H1 (cell line): ENCODE measurements around the gene SBNO2. TPM values are rescaled to one million over a fixed set of nuclear protein-coding genes. Genes with fewer than 3 reads are reported as not detected.

Experiments
- CTCF ChIA-PET: fragments of 300-600 bp; sonication (Branson Sonifier 250); formaldehyde crosslinking; loops from one replicate; lab custom pipeline; 2021; ENCODE audit not compliant: partially characterized antibody; lab: Charles Lee
- POLR2A ChIA-PET: fragments of 300-600 bp; sonication (Branson Sonifier 250); formaldehyde crosslinking; loops from one replicate; lab custom pipeline; 2021; ENCODE audit warnings: inconsistent platforms; ENCODE audit not compliant: partially characterized antibody; lab: Charles Lee
- DNase-seq, 2 experiments: peaks; one replicate each; pipeline versions ENCODE4 v3.0.0 to v3.0.0-alpha.2; 2010 to 2022; ENCODE audit warnings: low spot score in 2 of 2, low read depth in 1 of 2, mixed read lengths in 1 of 2
- FAIRE-seq: peaks from 2 replicates; lab custom pipeline; 2011; peaks lifted over from hg19 to GRCh38; lab: Jason Lieb, UNC
- H2AFZ ChIP-seq: 2 replicates; pipeline ENCODE4 v1.8.1; 2012; ENCODE audit warnings: low read length, inconsistent platforms
- H2AK5ac ChIP-seq: 2 replicates; pipeline ENCODE4 v1.6.1; 2013; ENCODE audit warnings: low read depth, low read length
- H2BK120ac ChIP-seq: replicated peaks from 2 replicates; pipeline ENCODE3; 2013; ENCODE audit warnings: low read depth, low read length, inconsistent platforms
- H2BK12ac ChIP-seq: 2 replicates; pipeline ENCODE4 v1.6.1; 2013; ENCODE audit warnings: low read depth, low read length
- H2BK15ac ChIP-seq: 2 replicates; pipeline ENCODE4 v1.6.1; 2013; ENCODE audit warnings: low read length
- H2BK20ac ChIP-seq: 2 replicates; pipeline ENCODE4 v1.6.1; 2013; ENCODE audit warnings: low read length
- H2BK5ac ChIP-seq: 2 replicates; pipeline ENCODE4 v1.6.1; 2013; ENCODE audit warnings: low read depth, low read length
- H3K14ac ChIP-seq: 2 replicates; pipeline ENCODE4 v1.6.1; 2013; ENCODE audit warnings: inconsistent platforms; ENCODE audit not compliant: insufficient read length
- H3K18ac ChIP-seq: 2 replicates; pipeline ENCODE4 v1.6.1; 2013; ENCODE audit warnings: low read length; ENCODE audit errors: extremely low read depth
- H3K23ac ChIP-seq: 2 replicates; pipeline ENCODE4 v1.6.1; 2013; ENCODE audit warnings: inconsistent platforms; ENCODE audit not compliant: insufficient read length
- H3K23me2 ChIP-seq: 2 replicates; pipeline ENCODE4 v1.6.1; 2013; ENCODE audit warnings: low read depth, low read length
- H3K27ac ChIP-seq: 2 replicates; pipeline ENCODE4 v1.6.1; 2011; ENCODE audit warnings: low read depth, low read length, inconsistent platforms
- H3K27me3 ChIP-seq, 4 experiments: replicated peaks in 1 of 4; 1 replicate in 1 of 4; 2 replicates in 3 of 4; pipeline versions ENCODE4 v1.6.1 to v1.8.1; 2011 to 2013; ENCODE audit warnings: low read length in 3 of 4, mild to moderate bottlenecking in 3 of 4, inconsistent platforms in 2 of 4, mixed read lengths in 2 of 4, moderate library complexity in 1 of 4; ENCODE audit not compliant: control insufficient read depth in 3 of 4, insufficient read depth in 3 of 4; ENCODE audit errors: extremely low read depth in 1 of 4
- H3K36me3 ChIP-seq, 4 experiments: 2 replicates each; pipeline versions ENCODE4 v1.6.1 to v1.8.1; 2011 to 2013; ENCODE audit warnings: mild to moderate bottlenecking in 4 of 4, low read length in 3 of 4, moderate library complexity in 2 of 4, control low read depth in 1 of 4, inconsistent platforms in 1 of 4; ENCODE audit not compliant: insufficient read depth in 4 of 4, control insufficient read depth in 2 of 4
- H3K4ac ChIP-seq: replicated peaks from 2 replicates; pipeline ENCODE3; 2013; ENCODE audit warnings: low read length, low read depth, mixed read lengths, inconsistent platforms; ENCODE audit not compliant: insufficient read length
- H3K4me1 ChIP-seq, 4 experiments: replicated peaks in 1 of 4; 1 replicate in 1 of 4; 2 replicates in 3 of 4; pipeline versions ENCODE4 v1.6.1 to v1.8.1; 2011 to 2013; ENCODE audit warnings: low read length in 3 of 4, inconsistent platforms in 2 of 4, mixed read lengths in 1 of 4; ENCODE audit not compliant: insufficient read depth in 4 of 4, control insufficient read depth in 3 of 4
- H3K4me2 ChIP-seq, 2 experiments: 2 replicates each; pipeline versions ENCODE4 v1.6.1 to v1.8.1; 2011 to 2013; ENCODE audit warnings: low read depth in 2 of 2, low read length in 2 of 2, control low read depth in 1 of 2, inconsistent platforms in 1 of 2, mild to moderate bottlenecking in 1 of 2; ENCODE audit not compliant: insufficient read depth in 1 of 2
- H3K4me3 ChIP-seq, 4 experiments: fragments of 200-600, 300-600 bp in 1 of 4; sonication (generic), shearing (Covaris generic), sonication (Bioruptor Twin) in 1 of 4; 2 replicates each; pipeline versions ENCODE4 v1.5.1 to v1.8.1; 2011 to 2016; ENCODE audit warnings: low read length in 4 of 4, low read depth in 3 of 4, control low read depth in 2 of 4, inconsistent platforms in 2 of 4, mild to moderate bottlenecking in 2 of 4, mixed read lengths in 1 of 4, moderate library complexity in 1 of 4; ENCODE audit not compliant: insufficient read depth in 2 of 4; ENCODE audit errors: extremely low read depth in 1 of 4
- H3K56ac ChIP-seq: replicated peaks from 2 replicates; pipeline ENCODE3; 2013; ENCODE audit warnings: low read depth, mild to moderate bottlenecking, mixed read lengths, low read length, inconsistent platforms; ENCODE audit not compliant: insufficient read length
- H3K79me1 ChIP-seq: 2 replicates; pipeline ENCODE4 v1.6.1; 2013; ENCODE audit warnings: low read depth, low read length, control low read depth
- H3K79me2 ChIP-seq, 2 experiments: 2 replicates each; pipeline versions ENCODE4 v1.6.1 to v1.8.1; 2012 to 2013; ENCODE audit warnings: low read length in 2 of 2, mild to moderate bottlenecking in 2 of 2, inconsistent platforms in 1 of 2; ENCODE audit not compliant: insufficient read depth in 2 of 2, control insufficient read depth in 1 of 2
- H3K9ac ChIP-seq, 4 experiments: replicated peaks in 1 of 4; 1 replicate in 1 of 4; 2 replicates in 3 of 4; pipeline versions ENCODE4 v1.6.1 to v1.8.1; 2011 to 2013; ENCODE audit warnings: low read depth in 3 of 4, low read length in 3 of 4, control low read depth in 2 of 4, mild to moderate bottlenecking in 2 of 4, moderate library complexity in 2 of 4, inconsistent platforms in 1 of 4; ENCODE audit errors: extremely low read depth in 1 of 4
- H3K9me3 ChIP-seq, 2 experiments: 2 replicates each; pipeline versions ENCODE4 v1.6.1 to v1.8.1; 2012 to 2013; ENCODE audit warnings: mild to moderate bottlenecking in 2 of 2, moderate library complexity in 2 of 2, control low read depth in 1 of 2, inconsistent platforms in 1 of 2, low read depth in 1 of 2, low read length in 1 of 2, mixed read lengths in 1 of 2; ENCODE audit not compliant: insufficient read depth in 2 of 2
- H4K20me1 ChIP-seq, 2 experiments: replicated peaks in 1 of 2; 2 replicates each; pipeline versions ENCODE3 to v1.8.1; 2011 to 2013; ENCODE audit warnings: inconsistent platforms in 2 of 2, low read length in 2 of 2, mild to moderate bottlenecking in 1 of 2; ENCODE audit not compliant: insufficient read depth in 2 of 2, control insufficient read depth in 1 of 2
- H4K5ac ChIP-seq: 2 replicates; pipeline ENCODE4 v1.6.1; 2013; ENCODE audit warnings: low read length, low read depth, mixed read lengths, inconsistent platforms; ENCODE audit not compliant: insufficient read length
- H4K8ac ChIP-seq: 2 replicates; pipeline ENCODE4 v1.8.0; 2013; ENCODE audit warnings: mild to moderate bottlenecking, moderate library complexity, low read length, inconsistent platforms; ENCODE audit not compliant: insufficient read depth; ENCODE audit errors: extremely low read depth
- H4K91ac ChIP-seq: replicated peaks from 2 replicates; pipeline ENCODE3; 2013; ENCODE audit warnings: low read length, mixed read lengths, inconsistent platforms; ENCODE audit not compliant: insufficient read length
- CHD2 ChIP-seq: IDR thresholded peaks from 2 replicates; pipeline ENCODE4 v1.6.1; 2012; ENCODE audit warnings: low read length, improper control_type of control experiment
- RAD21 ChIP-seq, 2 experiments: IDR thresholded peaks in 1 of 2; conservative IDR thresholded peaks in 1 of 2; 2 replicates each; pipeline ENCODE4 v1.6.1; 2011; ENCODE audit warnings: low read depth in 2 of 2, low read length in 2 of 2, improper control_type of control experiment in 1 of 2, inconsistent platforms in 1 of 2, mild to moderate bottlenecking in 1 of 2, moderate library complexity in 1 of 2
- RBBP5 ChIP-seq: IDR thresholded peaks from 2 replicates; pipeline ENCODE4 v1.7.1; 2012; ENCODE audit warnings: low read depth, mild to moderate bottlenecking, inconsistent platforms, low read length, moderate library complexity, borderline replicate concordance
- TCF12 ChIP-seq: IDR thresholded peaks from 2 replicates; pipeline ENCODE4 v1.6.1; 2011; ENCODE audit warnings: low read depth, mild to moderate bottlenecking, low read length
- YY1 ChIP-seq: IDR thresholded peaks from 2 replicates; pipeline ENCODE4 v1.6.1; 2011; ENCODE audit warnings: low read depth, mild to moderate bottlenecking, low read length
- WGBS, 2 experiments: shearing (Covaris generic) in 1 of 2; methylation state at CpG; one replicate each; pipeline versions ENCODE4 v1.1.6 to v1.1.7; 2013 to 2015; ENCODE audit warnings: low lambda C conversion rate in 2 of 2, mixed read lengths in 2 of 2, inconsistent platforms in 1 of 2, low coverage in 1 of 2, missing lambda C conversion rate in 1 of 2; ENCODE audit not compliant: insufficient replicate concordance in 2 of 2, insufficient coverage in 1 of 2, insufficient read length in 1 of 2; ENCODE audit errors: extremely low coverage in 1 of 2, missing lambda C conversion rate in 1 of 2; 5-methylcytosine and 5-hydroxymethylcytosine counted together
- polyA plus RNA-seq, 7 experiments: library from polyadenylated mRNA; depleted of rRNA in 3 of 7; stranded (reverse) in 5 of 7; unstranded in 2 of 7; fragments of >200 nt in 5 of 7; fragments of 200-250 nt in 2 of 7; gene quantifications; 1 replicate in 5 of 7; 2 replicates in 1 of 7; 4 replicates in 1 of 7; pipeline versions ENCODE4 v1.2.1 to v1.2.3, GENCODE V29; 2011 to 2013; ENCODE audit warnings: missing spikeins in 2 of 7, mixed read lengths in 2 of 7
- total RNA-seq: library from RNA; stranded (reverse); fragmentation: NEBNext Ultra II Directional; extraction: Animal tissue kit (Norgen Biotek cat#: 25700); gene quantifications from 2 replicates; pipeline ENCODE4 v1.2.1, GENCODE V29; 2021
- TF ChIP-seq, protein P1 (sequence below): IDR thresholded peaks from 2 replicates; pipeline ENCODE4 v1.6.1; 2012; ENCODE audit warnings: low read length, inconsistent platforms
- TF ChIP-seq, protein P2 (sequence below): IDR thresholded peaks from 2 replicates; pipeline ENCODE4 v1.6.1; 2011; ENCODE audit warnings: low read length, improper control_type of control experiment
- TF ChIP-seq, protein P3 (sequence below): IDR thresholded peaks from 2 replicates; pipeline ENCODE4 v1.6.1; 2012; ENCODE audit warnings: inconsistent platforms

SBNO2 gene
- total and polyA plus RNA-seq, 2 of the 8 experiments (the other 6 are each of a cell fraction or from before 2014, with no cell fraction given) = 12.2 to 31.4 TPM

DNA sequence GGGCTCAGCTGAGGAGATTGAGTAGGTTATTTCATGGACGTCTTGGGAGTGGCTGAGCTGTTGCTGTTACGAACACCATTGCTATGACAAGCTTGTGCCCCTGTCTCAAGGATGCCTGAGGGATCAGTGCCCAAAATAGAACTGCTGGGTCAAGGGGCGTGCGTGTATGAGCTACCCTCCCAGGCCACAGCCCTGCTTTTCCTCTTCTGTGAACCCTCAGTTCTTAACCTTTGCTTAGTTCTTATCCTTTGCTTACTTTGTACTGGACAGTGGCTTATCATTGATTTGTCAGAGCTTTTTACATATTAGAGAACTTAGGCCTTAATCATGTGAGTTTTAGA, 98.1 kb downstream of the SBNO2 start:
- H4K8ac ChIP-seq = no peak overlapping the region
- DNase-seq (no peak), FAIRE-seq (no peak)
- H3K4ac ChIP-seq = peak overlapping the region; percentile 51
- no peak overlapping the region for H3K56ac ChIP-seq
- H2BK15ac ChIP-seq = no peak overlapping the region
- H3K36me3 ChIP-seq = peaks cover 0 to 40% (median 7%) of the 10 kb centered on the region in 4 experiments; a peak in 3 of 8 replicates
- H4K20me1 ChIP-seq = peaks cover 1 to 12% of the 10 kb centered on the region in 2 experiments
- CTCF ChIA-PET = interaction anchor here (0.7 to 8.9 kb wide), 6 partner anchors 10 to 146 kb away, joined by 4 to 54 read pairs (median 4); partner anchors contain the start of gene ARHGAP45
- H2BK120ac ChIP-seq = no peak overlapping the region
- H3K4me1 ChIP-seq = 0 out of 7 replicates have a peak, but pooled peaks cover 0 to 2% (median under 1%) of the 10 kb centered on the region in 4 experiments
- H4K91ac ChIP-seq = no peak overlapping the region
- H3K79me1 ChIP-seq = peaks cover 5% of the 10 kb centered on the region
- H2BK20ac ChIP-seq = no peak overlapping the region
- H3K27me3 ChIP-seq = peaks cover 0 to 4% (median 2%) of the 10 kb centered on the region in 4 experiments; a peak in 2 of 7 replicates
- peaks cover 3% of the 10 kb centered on the region; the same call in 1 of the 2 replicates for H3K23me2 ChIP-seq
- 94% methylated on average over 4 of the region's 4 CpGs; no CpG with 5 or more reads in 1 of the 2 experiments for WGBS, 2 experiments
- H2BK5ac ChIP-seq = no peak overlapping the region
- no peak overlapping the region for H3K23ac ChIP-seq
- no peaks in the 10 kb centered on the region for H3K9me3 ChIP-seq
- no peak overlapping the region for H3K9ac ChIP-seq
- H3K18ac ChIP-seq = no peak overlapping the region
- no peaks in the 10 kb centered on the region for H3K79me2 ChIP-seq
- H3K27ac ChIP-seq = no peak overlapping the region
- H3K14ac ChIP-seq = no peak overlapping the region
- no peak overlapping the region for H3K4me2 ChIP-seq
- POLR2A ChIA-PET = interaction anchor here (0.5 to 7.1 kb wide), 7 partner anchors 9 to 45 kb away, joined by 3 to 52 read pairs (median 4); partner anchors contain the start of gene ARHGAP45
- H2AK5ac ChIP-seq = no peak overlapping the region
- H3K4me3 ChIP-seq = no peak overlapping the region
- H2BK12ac ChIP-seq = no peak overlapping the region
- H4K5ac ChIP-seq = no peak overlapping the region
- TF ChIP-seq, protein P1, sequence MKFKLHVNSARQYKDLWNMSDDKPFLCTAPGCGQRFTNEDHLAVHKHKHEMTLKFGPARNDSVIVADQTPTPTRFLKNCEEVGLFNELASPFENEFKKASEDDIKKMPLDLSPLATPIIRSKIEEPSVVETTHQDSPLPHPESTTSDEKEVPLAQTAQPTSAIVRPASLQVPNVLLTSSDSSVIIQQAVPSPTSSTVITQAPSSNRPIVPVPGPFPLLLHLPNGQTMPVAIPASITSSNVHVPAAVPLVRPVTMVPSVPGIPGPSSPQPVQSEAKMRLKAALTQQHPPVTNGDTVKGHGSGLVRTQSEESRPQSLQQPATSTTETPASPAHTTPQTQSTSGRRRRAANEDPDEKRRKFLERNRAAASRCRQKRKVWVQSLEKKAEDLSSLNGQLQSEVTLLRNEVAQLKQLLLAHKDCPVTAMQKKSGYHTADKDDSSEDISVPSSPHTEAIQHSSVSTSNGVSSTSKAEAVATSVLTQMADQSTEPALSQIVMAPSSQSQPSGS = no peak
- TF ChIP-seq RBBP5 (no peak), CHD2 (no peak), TCF12 (no peak), RAD21 (IDR thresholded peaks at IDR 0.05 in 1 of 2, conservative IDR thresholded peaks at IDR 0.05 in 1 of 2; ENCODE audit: low read depth in 2 of 2, low read length in 2 of 2) (no peak), YY1 (no peak)
- TF ChIP-seq, protein P2, sequence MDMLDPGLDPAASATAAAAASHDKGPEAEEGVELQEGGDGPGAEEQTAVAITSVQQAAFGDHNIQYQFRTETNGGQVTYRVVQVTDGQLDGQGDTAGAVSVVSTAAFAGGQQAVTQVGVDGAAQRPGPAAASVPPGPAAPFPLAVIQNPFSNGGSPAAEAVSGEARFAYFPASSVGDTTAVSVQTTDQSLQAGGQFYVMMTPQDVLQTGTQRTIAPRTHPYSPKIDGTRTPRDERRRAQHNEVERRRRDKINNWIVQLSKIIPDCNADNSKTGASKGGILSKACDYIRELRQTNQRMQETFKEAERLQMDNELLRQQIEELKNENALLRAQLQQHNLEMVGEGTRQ = no peak
- TF ChIP-seq, protein P3, sequence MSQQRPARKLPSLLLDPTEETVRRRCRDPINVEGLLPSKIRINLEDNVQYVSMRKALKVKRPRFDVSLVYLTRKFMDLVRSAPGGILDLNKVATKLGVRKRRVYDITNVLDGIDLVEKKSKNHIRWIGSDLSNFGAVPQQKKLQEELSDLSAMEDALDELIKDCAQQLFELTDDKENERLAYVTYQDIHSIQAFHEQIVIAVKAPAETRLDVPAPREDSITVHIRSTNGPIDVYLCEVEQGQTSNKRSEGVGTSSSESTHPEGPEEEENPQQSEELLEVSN = no peak
- H2AFZ ChIP-seq = no peak overlapping the region
